Measurements from ENCODE around the gene AGAP5.
"Not testable (repeated sequence)": the region's sequence is repeated elsewhere in the genome, so short reads cannot be mapped to it uniquely, and the experiment has no call there.

Gene AGAP5

GRCh38 chr10:73697675-73698159, at the start of gene AGAP5:
TSS of gene AGAP5 (minus strand) at chr10:73698109. CDS start at chr10:73697755, 354 bp downstream.
- DNase-seq: not testable (repeated sequence)

- DNase-seq: no peak
Measured at GRCh38 chr10:73746721-73747120, 48.8 kb upstream of the AGAP5 start.

- DNase-seq: no peak
Measured at GRCh38 chr10:73744664-73744975, 46.7 kb upstream of the AGAP5 start.

- peak; percentile 88 for DNase-seq
Measured at GRCh38 chr10:73743905-73744663, 46.2 kb upstream of the AGAP5 start, which contains the start of gene SEC24C. TSS of gene SEC24C (plus strand) at chr10:73744372. CDS start at chr10:73746833, 2,461 bp downstream.

- DNase-seq: no peak
Measured at GRCh38 chr10:73743327-73743904, 45.5 kb upstream of the AGAP5 start.

GRCh38 chr10:73742454-73742734, 44.5 kb upstream of the AGAP5 start:
- DNase-seq: no peak

- not testable (repeated sequence) for DNase-seq
Measured at GRCh38 chr10:73740501-73741254, 42.8 kb upstream of the AGAP5 start.

- no peak for DNase-seq
Measured at GRCh38 chr10:73734796-73735305, 36.9 kb upstream of the AGAP5 start.

- DNase-seq: no peak
Measured at GRCh38 chr10:73734028-73734720, 36.3 kb upstream of the AGAP5 start.

- no peak for DNase-seq
Measured at GRCh38 chr10:73732931-73733623, 35.2 kb upstream of the AGAP5 start.

GRCh38 chr10:73732426-73732825, 34.5 kb upstream of the AGAP5 start:
- no peak for DNase-seq

GRCh38 chr10:73731588-73732375, 33.9 kb upstream of the AGAP5 start:
- no peak for DNase-seq

GRCh38 chr10:73730153-73730906, 32.4 kb upstream of the AGAP5 start:
- peak; percentile 76 for DNase-seq

- DNase-seq: not testable (repeated sequence)
Measured at GRCh38 chr10:73729781-73730152, 31.9 kb upstream of the AGAP5 start.

GRCh38 chr10:73723516-73723915, 25.6 kb upstream of the AGAP5 start:
- DNase-seq: no peak

GRCh38 chr10:73720561-73720960, 22.7 kb upstream of the AGAP5 start:
- not testable (repeated sequence) for DNase-seq

GRCh38 chr10:73717556-73717955, 19.6 kb upstream of the AGAP5 start:
- DNase-seq: no peak

- no peak for DNase-seq
Measured at GRCh38 chr10:73716251-73716650, 18.3 kb upstream of the AGAP5 start.

- not testable (repeated sequence) for DNase-seq
Measured at GRCh38 chr10:73715179-73716156, 17.6 kb upstream of the AGAP5 start.

- not testable (repeated sequence) for DNase-seq
Measured at GRCh38 chr10:73714483-73714882, 16.6 kb upstream of the AGAP5 start.

Measured in NCI-H1092 (cell line).